HG03520 (cell line): ENCODE data around the gene PCDHB9.
"Not testable (repeated sequence)": the region's sequence is repeated elsewhere in the genome, so short reads cannot be mapped to it uniquely, and the experiment has no call there.

ENCODE experiments used
- ATAC-seq: cut with Tn5 transposase; IDR thresholded peaks from one replicate; pipeline ENCODE4 v1.9.1; 2021; ENCODE audit warnings: mild to moderate bottlenecking, moderate library complexity; ENCODE audit not compliant: unreplicated experiment

The PCDHB9 gene

DNA sequence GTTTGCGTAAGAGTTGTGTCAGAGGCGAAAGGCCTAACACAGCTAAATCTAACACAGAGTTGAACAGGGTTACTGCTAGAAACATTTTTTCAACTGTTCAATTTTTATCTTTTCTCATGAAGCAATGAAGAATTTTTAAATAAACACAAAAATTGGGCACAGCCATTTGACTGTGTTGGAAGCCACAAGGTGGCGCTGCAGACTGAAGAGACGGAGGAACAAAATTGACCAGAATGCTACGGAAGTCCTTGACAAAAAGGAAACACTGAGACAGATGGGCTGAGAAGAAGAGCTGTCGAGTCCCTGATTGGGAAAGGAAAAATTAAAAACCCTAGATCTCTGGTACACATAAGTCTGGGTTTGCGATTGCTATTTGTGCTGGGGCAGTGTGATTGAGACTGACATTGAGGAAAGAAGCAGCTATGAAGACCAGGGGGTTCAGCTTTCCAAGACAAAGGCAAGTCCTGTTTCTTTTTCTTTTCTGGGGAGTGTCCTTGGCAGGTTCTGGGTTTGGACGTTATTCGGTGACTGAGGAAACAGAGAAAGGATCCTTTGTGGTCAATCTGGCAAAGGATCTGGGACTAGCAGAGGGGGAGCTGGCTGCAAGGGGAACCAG lies at the start of gene PCDHB9:
Gene PCDHB9 (plus strand): TSS at position 265 of the 616 bp plus-strand sequence. CDS start 158 bp downstream, at position 423.
- no peak for ATAC-seq

DNA sequence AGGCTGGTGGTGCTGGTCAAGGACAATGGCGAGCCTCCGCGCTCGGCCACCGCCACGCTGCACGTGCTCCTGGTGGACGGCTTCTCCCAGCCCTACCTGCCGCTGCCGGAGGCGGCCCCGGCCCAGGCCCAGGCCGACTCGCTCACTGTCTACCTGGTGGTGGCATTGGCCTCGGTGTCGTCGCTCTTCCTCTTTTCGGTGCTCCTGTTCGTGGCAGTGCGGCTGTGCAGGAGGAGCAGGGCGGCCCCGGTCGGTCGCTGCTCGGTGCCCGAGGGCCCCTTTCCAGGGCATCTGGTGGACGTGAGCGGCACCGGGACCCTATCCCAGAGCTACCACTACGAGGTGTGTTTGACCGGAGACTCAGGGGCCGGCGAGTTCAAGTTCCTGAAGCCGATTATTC lies 49.6 kb upstream of the PCDHB9 start:
- ATAC-seq: not testable (repeated sequence)

DNA sequence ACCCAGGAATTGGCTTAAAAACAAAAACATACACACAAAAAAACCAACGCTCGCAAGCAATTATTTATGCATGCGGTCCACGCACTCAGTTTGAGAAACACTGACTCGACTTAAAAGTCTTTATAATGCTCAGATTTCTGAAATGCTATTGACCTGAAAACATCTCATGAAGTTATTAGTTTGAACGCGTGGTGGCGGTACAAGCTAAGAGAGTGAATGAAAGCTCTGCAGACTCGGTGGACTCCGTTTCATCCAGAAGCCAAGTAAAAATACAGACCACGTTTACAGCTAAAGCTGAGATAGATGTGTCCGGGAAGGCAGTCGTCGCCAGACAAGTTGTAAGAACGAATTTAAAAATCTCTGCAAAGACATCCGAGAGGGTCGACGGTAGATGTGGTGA lies 37.1 kb upstream of the PCDHB9 start, which contains the start of gene PCDHB6:
Gene PCDHB6 (plus strand): TSS at position 246 of the 400 bp plus-strand sequence. CDS start 201 bp downstream, outside the sequence.
- ATAC-seq: no peak

DNA sequence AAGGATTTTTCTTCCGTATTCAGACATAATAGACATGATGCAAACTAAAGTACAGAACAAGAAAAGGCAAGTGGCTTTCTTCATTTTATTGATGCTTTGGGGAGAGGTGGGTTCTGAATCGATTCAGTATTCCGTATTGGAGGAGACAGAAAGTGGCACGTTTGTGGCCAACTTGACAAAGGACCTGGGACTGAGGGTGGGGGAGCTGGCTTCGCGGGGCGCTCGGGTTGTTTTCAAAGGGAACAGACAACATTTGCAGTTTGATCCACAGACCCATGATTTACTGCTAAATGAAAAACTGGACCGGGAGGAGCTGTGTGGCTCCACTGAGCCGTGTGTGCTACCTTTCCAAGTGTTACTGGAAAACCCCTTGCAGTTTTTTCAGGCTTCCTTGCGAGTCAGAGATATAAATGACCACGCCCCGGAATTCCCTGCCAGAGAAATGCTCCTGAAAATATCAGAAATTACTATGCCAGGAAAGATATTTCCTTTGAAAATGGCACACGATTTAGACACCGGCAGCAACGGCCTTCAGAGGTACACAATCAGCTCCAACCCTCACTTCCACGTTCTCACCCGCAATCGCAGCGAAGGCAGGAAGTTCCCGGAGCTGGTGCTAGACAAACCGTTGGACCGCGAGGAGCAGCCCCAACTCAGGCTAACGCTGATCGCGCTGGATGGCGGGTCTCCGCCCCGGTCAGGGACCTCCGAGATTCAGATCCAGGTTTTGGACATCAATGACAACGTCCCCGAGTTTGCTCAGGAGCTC lies 36.6 kb upstream of the PCDHB9 start:
- no peak for ATAC-seq

DNA sequence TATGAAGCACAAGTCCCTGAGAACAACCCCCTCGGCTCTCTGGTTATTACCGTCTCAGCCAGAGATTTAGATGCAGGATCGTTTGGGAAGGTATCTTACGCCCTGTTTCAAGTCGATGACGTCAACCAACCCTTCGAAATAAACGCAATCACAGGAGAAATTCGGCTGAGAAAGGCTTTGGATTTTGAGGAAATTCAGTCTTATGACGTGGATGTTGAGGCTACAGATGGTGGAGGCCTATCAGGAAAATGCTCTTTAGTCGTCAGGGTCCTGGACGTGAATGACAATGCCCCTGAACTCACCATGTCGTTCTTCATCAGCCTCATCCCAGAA lies 36.0 kb upstream of the PCDHB9 start:
- ATAC-seq: no peak

DNA sequence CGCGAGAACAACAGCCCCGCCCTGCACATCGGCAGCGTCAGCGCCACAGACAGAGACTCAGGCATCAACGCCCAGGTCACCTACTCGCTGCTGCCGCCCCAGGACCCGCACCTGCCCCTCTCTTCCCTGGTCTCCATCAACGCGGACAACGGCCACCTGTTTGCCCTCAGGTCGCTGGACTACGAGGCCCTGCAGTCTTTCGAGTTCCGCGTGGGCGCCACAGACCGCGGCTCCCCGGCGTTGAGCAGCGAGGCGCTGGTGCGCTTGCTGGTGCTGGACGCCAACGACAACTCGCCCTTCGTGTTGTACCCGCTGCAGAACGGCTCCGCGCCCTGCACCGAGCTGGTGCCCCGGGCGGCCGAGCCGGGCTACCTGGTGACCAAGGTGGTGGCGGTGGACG lies 35.3 kb upstream of the PCDHB9 start:
- ATAC-seq: not testable (repeated sequence)

GRCh38 chr5:141152096-141152495 lies 34.9 kb upstream of the PCDHB9 start:
- ATAC-seq: not testable (repeated sequence)

DNA sequence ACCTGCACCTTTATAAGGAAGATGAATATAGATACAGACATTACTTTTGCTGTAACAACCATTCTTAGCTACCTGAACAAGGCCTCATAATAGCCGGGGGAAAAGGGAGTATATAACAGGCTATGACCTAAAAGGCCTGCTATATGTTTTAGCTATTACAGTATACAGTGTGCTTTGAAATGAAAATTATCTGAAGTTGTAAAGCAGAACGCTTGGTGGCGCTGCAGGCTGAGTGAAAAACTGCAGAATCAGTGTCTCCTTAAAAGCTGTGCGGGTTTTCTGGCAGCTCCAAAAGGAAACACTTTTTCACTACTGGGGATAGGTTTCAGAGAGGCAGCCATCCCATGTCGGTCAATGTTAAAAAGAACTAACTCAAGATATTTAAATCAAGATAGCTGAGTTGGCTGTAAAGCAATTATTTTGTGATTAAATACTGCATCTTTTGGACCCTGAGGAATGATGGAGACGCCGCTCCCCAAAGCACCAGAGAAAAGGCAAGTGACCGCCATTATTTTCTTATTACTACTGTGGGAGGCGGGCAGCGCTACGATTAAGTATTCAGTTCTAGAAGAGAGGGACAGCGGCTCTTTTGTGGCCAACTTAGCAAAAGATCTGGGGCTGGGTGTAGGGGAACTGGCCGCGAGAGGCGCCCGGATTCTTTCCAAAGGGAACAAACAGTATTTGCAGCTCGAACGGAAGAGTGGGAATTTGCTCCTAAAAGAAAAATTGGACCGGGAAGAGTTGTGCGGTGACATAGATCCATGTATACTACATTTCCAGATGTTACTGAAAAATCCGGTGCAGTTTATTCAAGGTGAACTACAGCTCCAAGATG lies 31.2 kb upstream of the PCDHB9 start:
- ATAC-seq: no peak

- ATAC-seq: not testable (repeated sequence)
Observed at GRCh38 chr5:141157356-141157755, 29.6 kb upstream of the PCDHB9 start.

DNA sequence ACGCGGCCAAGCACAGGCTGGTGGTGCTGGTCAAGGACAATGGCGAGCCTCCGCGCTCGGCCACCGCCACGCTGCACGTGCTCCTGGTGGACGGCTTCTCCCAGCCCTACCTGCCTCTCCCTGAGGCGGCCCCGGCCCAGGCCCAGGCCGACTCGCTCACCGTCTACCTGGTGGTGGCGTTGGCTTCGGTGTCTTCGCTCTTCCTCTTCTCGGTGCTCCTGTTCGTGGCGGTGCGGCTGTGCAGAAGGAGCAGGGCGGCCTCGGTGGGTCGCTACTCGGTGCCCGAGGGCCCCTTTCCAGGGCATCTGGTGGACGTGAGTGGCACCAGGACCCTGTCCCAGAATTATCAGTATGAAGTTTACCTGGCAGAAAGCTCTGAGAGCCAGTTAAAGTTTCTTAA lies 29.1 kb upstream of the PCDHB9 start:
- ATAC-seq: not testable (repeated sequence)

- no peak for ATAC-seq
Observed at GRCh38 chr5:141172381-141173204, 14.4 kb upstream of the PCDHB9 start, which contains the start of gene PCDHB7. PCDHB7 (plus strand) TSS chr5:141172644; CDS start chr5:141172836, 192 bp downstream.

- ATAC-seq: not testable (repeated sequence)
Observed at GRCh38 chr5:141174291-141175104, 12.5 kb upstream of the PCDHB9 start.

DNA sequence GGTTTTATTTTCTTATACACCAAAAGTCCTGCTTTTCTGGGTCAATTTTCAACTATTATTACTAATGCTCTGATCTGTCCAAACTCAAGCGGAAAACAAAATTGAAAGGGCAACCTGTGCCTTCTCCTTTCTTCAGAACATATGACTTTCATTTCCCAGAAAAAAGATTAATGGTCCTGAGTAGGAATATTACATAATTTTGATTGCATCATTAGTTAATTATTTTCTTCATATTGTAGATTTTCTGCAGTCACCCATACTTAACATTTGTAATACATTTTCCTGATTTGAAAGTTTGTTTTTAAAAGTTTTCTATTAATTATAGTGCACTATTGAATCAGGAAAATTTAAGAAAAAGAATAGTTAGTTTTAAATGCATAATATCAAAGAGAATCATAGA lies 11.0 kb upstream of the PCDHB9 start:
- ATAC-seq: no peak

DNA sequence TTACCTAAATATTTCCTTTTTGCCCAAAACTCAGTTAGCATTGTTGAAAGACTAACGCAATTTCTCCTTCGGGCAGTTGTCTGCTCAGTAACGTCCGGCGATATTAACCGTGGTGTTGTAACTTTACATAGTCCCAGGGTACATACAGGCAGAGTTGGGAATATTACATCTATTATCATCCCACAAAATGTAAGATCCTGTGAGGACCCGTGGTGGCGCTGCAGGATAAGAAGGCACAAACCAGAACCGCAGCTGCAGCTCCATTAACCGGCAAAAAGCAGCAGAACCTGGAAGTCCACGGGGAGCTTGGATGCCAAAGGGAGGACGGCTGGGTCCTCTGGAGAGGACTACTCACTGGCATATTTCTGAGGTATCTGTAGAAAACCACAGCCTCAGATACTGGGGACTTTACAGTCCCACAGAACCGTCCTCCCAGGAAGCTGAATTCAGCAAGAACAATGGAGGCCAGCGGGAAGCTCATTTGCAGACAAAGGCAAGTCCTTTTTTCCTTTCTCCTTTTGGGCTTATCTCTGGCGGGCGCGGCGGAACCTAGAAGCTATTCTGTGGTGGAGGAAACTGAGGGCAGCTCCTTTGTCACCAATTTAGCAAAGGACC lies 9.3 kb upstream of the PCDHB9 start, which contains the start of gene PCDHB8:
Gene PCDHB8 (plus strand): TSS at position 214 of the 615 bp plus-strand sequence. CDS start 245 bp downstream, at position 459.
- ATAC-seq: not testable (repeated sequence)

DNA sequence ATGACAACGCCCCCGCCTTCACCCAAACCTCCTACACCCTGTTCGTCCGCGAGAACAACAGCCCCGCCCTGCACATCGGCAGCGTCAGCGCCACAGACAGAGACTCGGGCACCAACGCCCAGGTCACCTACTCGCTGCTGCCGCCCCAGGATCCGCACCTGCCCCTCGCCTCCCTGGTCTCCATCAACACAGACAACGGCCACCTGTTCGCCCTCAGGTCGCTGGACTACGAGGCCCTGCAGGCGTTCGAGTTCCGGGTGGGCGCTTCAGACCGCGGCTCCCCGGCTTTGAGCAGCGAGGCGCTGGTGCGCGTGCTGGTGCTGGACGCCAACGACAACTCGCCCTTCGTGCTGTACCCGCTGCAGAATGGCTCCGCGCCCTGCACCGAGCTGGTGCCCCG lies 7.6 kb upstream of the PCDHB9 start:
- ATAC-seq: not testable (repeated sequence)

DNA sequence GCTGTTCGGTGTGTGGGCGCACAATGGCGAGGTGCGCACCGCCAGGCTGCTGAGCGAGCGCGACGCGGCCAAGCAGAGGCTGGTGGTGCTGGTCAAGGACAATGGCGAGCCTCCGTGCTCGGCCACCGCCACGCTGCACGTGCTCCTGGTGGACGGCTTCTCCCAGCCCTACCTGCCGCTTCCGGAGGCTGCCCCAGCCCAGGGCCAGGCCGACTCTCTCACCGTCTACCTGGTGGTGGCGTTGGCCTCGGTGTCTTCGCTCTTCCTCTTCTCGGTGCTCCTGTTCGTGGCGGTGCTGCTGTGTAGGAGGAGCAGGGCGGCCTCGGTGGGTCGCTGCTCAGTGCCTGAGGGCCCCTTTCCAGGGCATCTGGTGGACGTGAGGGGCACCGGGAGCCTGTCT lies 7.1 kb upstream of the PCDHB9 start:
- not testable (repeated sequence) for ATAC-seq

GRCh38 chr5:141180313-141180712 lies 6.6 kb upstream of the PCDHB9 start:
- ATAC-seq: no peak

- ATAC-seq: no peak
Observed at GRCh38 chr5:141182248-141182647, 4.7 kb upstream of the PCDHB9 start, which contains the start of gene PCDHB16. PCDHB16 (plus strand) TSS chr5:141182387; CDS start chr5:141182560, 173 bp downstream.
